GM21717 (cell line): ENCODE results near the gene LAMB3.

Source experiments
- ATAC-seq: cut with Tn5 transposase; IDR thresholded peaks from one replicate; pipeline ENCODE4 v1.9.1; 2021; ENCODE audit warnings: mild to moderate bottlenecking, moderate library complexity; ENCODE audit not compliant: unreplicated experiment

Gene LAMB3

DNA sequence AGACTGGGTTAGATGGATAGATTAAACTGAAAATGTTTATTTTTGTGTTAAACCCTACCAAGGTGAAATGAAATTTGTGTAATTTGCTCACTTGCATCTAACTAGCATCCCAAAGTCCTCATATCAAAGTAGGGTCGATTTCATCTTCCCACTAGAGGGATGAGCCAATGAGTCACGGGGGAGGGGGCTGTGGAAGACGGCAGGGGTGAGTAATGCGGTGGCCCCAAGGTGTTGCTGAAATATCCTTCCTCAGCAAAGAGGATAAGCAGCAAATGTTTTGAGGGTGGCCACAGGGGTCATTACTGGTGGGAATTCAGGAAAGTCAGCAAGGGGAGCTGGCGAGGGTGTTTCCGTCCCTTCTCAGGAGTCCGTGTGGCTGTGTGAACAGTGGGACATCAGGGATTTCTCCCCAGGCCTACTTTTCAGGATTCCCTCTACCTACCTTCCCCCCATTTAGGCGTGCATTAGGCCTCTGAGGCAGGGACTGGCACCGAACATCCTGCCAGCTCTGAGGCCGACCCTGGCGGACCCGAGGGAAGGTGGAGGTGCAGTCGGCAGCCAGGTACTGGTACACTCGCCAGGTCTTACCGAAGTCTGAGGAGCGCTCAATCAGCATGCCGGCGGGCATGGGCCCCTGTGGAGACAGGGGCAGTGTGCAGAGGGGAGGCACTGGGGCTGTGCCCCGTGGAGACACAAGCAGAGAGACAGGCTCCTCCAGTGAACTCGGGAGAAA is 18.1 kb downstream of the LAMB3 start:
- no peak for ATAC-seq

GRCh38 chr1:209633335-209633997 is 18.8 kb downstream of the LAMB3 start:
- ATAC-seq, result peak; percentile 87

GRCh38 chr1:209630383-209631225 is 21.6 kb downstream of the LAMB3 start:
- ATAC-seq, result no peak

GRCh38 chr1:209629621-209630382 is 22.4 kb downstream of the LAMB3 start:
- no peak for ATAC-seq

DNA sequence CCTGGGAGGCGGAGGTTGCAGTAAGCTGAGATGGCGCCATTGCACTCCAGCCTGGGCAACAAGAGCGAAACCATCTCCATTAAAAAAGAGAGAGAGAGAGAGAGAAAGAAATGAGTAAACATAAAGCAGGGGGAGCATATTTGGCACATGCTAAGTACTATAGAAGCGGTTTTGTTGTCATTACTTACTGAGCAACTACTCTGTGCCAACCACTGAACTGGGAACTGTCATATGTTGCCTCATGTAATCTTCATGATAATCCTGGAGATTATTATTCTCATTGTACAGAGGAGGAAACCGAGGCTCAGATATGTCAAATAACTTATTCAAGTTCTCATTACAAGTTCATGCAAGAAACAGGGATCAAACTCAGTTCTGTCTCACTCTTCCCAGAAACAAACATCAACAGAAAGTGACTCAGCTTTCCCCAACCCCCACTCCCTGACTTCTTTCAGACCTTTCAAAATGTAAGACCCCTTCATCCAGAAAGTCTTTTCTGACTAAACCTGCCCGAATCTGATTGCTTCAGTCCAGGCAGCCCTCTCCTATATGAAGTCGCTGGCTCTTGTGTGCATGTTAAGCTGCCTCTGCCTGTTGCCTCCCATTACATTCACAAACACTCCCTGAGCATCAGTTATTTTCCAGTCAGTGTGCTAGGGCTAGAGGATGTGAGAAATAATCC is 23.5 kb downstream of the LAMB3 start:
- ATAC-seq, result no peak

GRCh38 chr1:209627732-209628196 is 24.5 kb downstream of the LAMB3 start:
- peak; percentile 79 for ATAC-seq

GRCh38 chr1:209627027-209627731 is 25.0 kb downstream of the LAMB3 start:
- no peak for ATAC-seq

DNA sequence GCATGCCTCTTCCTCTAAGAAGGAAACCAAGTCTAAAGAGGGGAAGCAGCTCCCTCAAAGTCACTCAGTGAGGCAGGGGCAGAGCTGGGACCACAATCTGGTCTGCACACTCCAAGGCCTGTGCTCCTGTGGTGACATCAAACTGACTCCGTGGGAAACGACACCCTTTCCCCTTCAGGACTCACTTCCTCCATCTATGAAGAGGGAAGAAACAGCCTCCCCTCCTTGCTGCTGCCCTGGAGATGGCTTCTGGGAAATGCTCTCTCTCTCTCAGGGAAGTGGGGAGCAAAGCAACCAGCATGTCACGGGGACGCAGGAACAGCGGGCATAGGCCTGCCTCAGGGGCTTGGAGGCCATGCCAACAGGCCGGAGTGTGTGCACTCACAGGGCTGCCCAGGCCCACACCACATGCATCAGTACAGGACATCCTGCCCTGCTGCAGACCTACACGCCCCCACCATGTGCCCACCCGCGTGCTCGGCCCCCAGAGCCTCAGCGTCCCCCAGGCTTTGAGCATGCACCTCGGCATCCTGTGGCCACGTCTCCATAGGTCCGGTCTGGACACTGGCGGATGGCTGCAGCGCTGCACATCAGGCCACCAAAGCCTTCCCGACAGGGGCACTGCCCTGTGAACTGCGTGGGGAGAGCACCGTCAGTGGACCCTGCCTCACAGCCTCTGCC is 25.7 kb downstream of the LAMB3 start:
- ATAC-seq, result no peak

DNA sequence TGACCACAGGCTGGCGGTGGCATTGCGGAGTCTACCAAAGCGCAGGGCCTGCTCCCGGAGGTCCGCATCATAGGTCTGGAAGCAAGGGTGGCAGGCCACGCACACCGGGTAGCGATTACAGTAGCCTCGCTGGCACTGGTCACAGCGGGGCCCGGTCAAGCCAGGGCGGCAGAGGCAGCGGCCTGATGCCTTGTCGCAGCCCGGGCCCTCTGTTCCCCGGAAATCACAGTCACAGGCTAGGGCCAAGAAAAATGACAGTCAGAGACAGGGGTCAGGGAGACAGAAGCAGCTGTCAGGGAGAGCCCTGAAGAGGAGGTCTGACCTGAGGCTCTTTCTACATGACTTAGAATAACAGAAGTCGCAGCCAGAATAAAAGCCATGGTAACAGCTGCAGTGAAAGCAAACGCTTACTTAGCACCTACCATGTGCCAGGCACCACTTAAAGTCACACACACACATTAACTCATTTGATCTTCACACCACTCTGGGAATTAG is 26.4 kb downstream of the LAMB3 start:
- ATAC-seq, result no peak

DNA sequence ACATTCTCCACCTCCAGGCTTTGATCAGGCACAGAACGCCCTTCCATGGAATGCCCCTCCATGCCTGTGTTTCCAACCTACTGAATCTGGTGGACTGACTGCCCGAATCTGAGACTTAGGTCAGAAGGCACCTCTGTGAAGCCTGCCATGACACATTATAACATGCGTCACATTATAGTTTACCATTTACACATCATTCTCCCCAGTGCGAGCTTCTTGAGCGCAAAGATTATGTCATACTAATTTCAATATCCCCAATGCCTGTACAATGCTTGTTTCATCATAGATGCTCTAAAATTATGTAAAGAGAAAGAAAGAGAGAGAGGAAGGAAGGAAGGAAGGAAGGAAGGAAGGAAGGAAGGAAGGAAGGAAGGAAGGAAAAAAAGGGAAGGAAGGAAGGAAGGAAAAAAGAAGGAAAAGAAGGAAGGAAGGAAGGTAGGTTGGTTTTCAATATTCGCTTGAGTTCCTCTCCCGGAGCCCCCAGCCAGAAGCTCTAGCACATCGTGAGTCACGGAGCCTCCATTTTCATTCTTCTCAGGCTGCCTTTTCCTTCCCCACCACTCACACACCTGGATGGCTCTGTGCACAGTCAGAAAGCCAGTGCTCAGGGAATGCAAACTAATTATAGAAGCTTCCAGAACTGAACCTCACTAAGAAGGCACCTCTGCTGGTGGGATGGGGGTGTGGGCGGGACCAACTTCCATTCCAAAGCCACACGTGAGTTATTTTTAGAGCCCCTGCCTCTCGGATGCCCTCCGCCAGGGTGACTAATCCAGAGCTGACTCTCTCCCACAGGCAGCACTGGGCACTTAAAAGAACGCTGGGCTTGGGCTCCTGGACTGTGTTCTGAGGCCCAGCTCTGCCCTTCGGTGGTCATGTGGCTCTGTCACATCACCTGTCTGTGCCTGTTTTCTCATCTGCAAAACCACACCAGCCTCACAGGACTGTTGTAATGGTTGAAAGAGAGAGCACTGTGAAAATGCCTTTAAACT is 27.4 kb downstream of the LAMB3 start:
- ATAC-seq, result no peak

DNA sequence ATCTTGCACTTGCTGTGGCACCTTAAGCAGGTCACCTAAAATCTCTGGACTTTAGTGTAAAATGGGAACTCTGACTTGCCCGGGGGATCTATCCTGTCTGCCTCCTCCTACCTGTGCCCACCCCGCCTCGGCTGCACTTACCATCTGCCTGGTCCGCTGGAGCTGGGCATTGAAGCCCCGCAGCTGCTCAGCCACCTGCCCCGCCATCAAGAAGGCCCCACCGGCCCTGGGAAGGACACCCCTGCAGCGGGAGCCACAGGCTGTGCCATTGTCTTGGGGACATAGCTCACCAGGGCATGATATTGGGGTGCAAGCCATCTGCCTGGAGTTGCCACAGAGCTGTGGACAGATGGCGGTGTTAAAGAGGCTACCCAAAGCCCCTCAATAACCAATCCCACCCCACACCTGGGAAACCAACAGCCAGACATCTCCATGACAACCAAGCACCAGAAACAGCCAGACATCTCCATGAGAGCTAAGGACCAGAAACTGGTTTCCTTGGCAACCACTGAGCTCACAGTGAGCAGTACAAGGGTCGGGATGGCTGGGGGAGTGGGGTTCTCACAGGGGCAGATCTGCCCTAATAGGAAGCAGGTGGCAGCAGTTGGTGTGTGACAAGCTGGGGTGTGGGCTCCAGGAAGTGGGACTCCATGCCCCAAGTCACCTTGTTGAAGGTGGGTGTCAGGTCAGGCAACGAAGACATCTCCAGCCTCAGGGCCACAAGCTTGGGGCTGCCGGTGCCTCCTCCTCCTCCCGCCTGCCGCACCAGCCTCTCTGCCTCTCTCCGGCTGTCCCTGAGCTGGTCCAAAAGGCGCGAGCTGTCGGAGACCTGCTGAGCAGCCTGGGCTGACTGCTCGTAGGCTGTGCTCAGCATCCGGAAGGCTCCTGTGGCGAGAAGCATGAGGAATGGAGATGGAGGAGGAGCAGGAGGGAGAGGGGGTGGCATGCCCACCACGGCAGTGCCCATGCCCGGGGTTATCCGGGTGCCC is 29.1 kb downstream of the LAMB3 start:
- no peak for ATAC-seq

GRCh38 chr1:209621741-209622655 is 30.2 kb downstream of the LAMB3 start:
- no peak for ATAC-seq

- ATAC-seq, result no peak
These were observed 30.9 kb downstream of the LAMB3 start for GRCh38 chr1:209621286-209621685.

GRCh38 chr1:209620487-209620884 is 31.7 kb downstream of the LAMB3 start:
- no peak for ATAC-seq

DNA sequence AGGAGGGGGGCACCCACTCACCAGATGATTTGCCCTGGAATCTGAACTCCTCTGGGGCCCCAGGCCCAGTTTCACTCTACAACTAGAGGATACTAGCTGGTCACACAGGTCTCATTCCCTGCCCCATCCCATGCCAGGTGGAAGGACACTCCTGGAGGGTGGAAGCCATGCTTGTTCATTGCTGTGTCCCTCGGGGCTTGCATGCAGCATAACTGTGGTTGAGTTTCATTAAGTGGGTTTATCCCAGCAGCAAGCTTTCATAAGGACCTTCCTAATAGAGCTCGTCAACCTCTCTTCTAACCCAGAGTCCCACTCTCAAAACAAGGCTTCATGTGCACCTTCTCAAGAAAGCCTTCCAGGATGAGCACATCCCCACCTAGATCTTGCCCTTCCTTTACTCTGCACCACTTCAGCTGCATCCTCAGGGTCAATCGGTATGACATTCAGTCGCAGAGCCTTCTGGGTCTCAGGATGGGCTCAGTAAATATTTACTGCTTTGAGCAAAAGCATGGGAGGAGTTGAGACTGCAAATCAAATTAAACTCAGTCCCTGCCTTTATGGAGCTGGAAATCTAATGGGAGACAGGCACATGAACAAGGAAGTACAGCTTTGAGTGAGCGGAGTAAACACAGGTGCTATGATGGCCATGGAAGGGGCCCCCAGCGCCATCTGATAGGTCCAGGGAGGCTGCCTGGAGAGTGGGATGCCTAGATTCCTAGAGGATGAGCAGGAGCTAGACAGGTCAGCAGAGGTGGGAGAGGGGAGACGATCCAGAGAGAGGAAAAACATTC is 32.3 kb downstream of the LAMB3 start:
- no peak for ATAC-seq
